Keratinocyte (primary cell): ENCODE data around the gene SPRR1B. TPM values are rescaled to one million over a fixed set of nuclear protein-coding genes. Genes with fewer than 3 reads are reported as not detected.
A peak's percentile ranks its signal among the peaks of the same experiment; 100 is the strongest.

Experiments
- DNase-seq: peaks from one replicate; pipeline ENCODE4 v3.0.0-alpha.2; 2011; ENCODE audit warnings: low read depth, missing footprints, low spot score
- FAIRE-seq: peaks from 2 replicates; lab custom pipeline; 2011; peaks lifted over from hg19 to GRCh38; lab: Jason Lieb, UNC
- H2AFZ ChIP-seq: 2 replicates; pipeline ENCODE4 v1.6.0; 2012; ENCODE audit warnings: low read length, control low read depth, inconsistent platforms; ENCODE audit not compliant: control insufficient read depth
- H3K27ac ChIP-seq: 2 replicates; pipeline ENCODE4 v1.5.1; 2011; ENCODE audit warnings: low read length; ENCODE audit not compliant: control insufficient read depth, insufficient read depth
- H3K27me3 ChIP-seq: 3 replicates; pipeline ENCODE4 v1.6.0; 2011; ENCODE audit warnings: low read length; ENCODE audit not compliant: control insufficient read depth, insufficient read depth; ENCODE audit errors: extremely low read depth
- H3K36me3 ChIP-seq, 2 experiments: 2 replicates in 1 of 2; 3 replicates in 1 of 2; pipeline ENCODE4 v1.5.1; 2011; ENCODE audit warnings: low read length in 2 of 2, mild to moderate bottlenecking in 1 of 2; ENCODE audit not compliant: control insufficient read depth in 2 of 2, insufficient read depth in 2 of 2; ENCODE audit errors: extremely low read depth in 1 of 2
- H3K4me1 ChIP-seq: 3 replicates; pipeline ENCODE4 v1.5.1; 2011; ENCODE audit warnings: low read length; ENCODE audit not compliant: control insufficient read depth, insufficient read depth; ENCODE audit errors: extremely low read depth
- H3K4me2 ChIP-seq: 3 replicates; pipeline ENCODE4 v1.6.0; 2011; ENCODE audit warnings: low read depth, low read length; ENCODE audit not compliant: control insufficient read depth, insufficient read depth; ENCODE audit errors: extremely low read depth
- H3K4me3 ChIP-seq, 3 experiments: fragments of 200-600 bp in 1 of 3; sonication (generic) in 1 of 3; 2 replicates in 2 of 3; 3 replicates in 1 of 3; pipeline ENCODE4 v1.5.1; 2011 to 2016; ENCODE audit warnings: low read length in 3 of 3, mild to moderate bottlenecking in 3 of 3, control low read depth in 2 of 3, inconsistent platforms in 1 of 3, low read depth in 1 of 3, mixed read lengths in 1 of 3, mixed run types in 1 of 3, moderate library complexity in 1 of 3; ENCODE audit not compliant: control insufficient read depth in 2 of 3, insufficient read depth in 2 of 3; ENCODE audit errors: extremely low read depth in 1 of 3
- H3K79me2 ChIP-seq: 2 replicates; pipeline ENCODE4 v1.6.0; 2012; ENCODE audit warnings: low read length; ENCODE audit not compliant: control insufficient read depth, insufficient read depth
- H3K9ac ChIP-seq: 3 replicates; pipeline ENCODE4 v1.6.0; 2011; ENCODE audit warnings: low read length; ENCODE audit not compliant: control insufficient read depth, insufficient read depth; ENCODE audit errors: extremely low read depth
- H3K9me1 ChIP-seq: 3 replicates; pipeline ENCODE4 v1.6.0; 2011; ENCODE audit warnings: low read length; ENCODE audit not compliant: control insufficient read depth, insufficient read depth; ENCODE audit errors: extremely low read depth
- H3K9me3 ChIP-seq: 2 replicates; pipeline ENCODE4 v1.5.1; 2012; ENCODE audit warnings: low read depth, low read length; ENCODE audit not compliant: control insufficient read depth
- H4K20me1 ChIP-seq: 3 replicates; pipeline ENCODE4 v1.6.0; 2011; ENCODE audit warnings: low read length; ENCODE audit not compliant: control insufficient read depth, insufficient read depth; ENCODE audit errors: extremely low read depth
- EZH2 ChIP-seq: IDR thresholded peaks from one replicate; pipeline ENCODE4 v1.6.1; 2012; ENCODE audit warnings: inconsistent platforms, mild to moderate bottlenecking, low read length, moderate library complexity
- dilution Hi-C: fragments of 300-500 bp; cut with MboI; formaldehyde crosslinking; loops from one replicate; pipeline ENCODE4 v1.7.0; 2020; ENCODE audit warnings: low sequenced_read_pairs; ENCODE audit not compliant: extremely low pct_ligation_motif_present
- polyA minus RNA-seq, 3 experiments: library from RNA; depleted of rRNA, polyadenylated mRNA; stranded (reverse); fragments of >200 nt; gene quantifications; 1 replicate in 1 of 3; 2 replicates in 1 of 3; 3 replicates in 1 of 3; pipeline ENCODE4 v1.2.3, GENCODE V29; 2011
- polyA plus RNA-seq, 5 experiments: library from polyadenylated mRNA; depleted of rRNA in 3 of 5; stranded (reverse) in 3 of 5; stranded (forward) in 1 of 5; unstranded in 1 of 5; fragments of >200 nt; gene quantifications; 1 replicate in 1 of 5; 2 replicates in 3 of 5; 3 replicates in 1 of 5; pipeline versions ENCODE4 v1.2.1 to v1.2.3, GENCODE V29; 2011 to 2012; ENCODE audit warnings: missing spikeins in 2 of 5, low read depth in 1 of 5, low replicate concordance in 1 of 5
- TF ChIP-seq, protein P1 (sequence below), 3 experiments: IDR thresholded peaks in 1 of 3; conservative IDR thresholded peaks in 1 of 3; optimal IDR thresholded peaks in 1 of 3; 2 replicates in 2 of 3; 3 replicates in 1 of 3; pipeline versions ENCODE3 to v1.5.1; 2011; ENCODE audit warnings: low read length in 3 of 3, mild to moderate bottlenecking in 3 of 3, moderate library complexity in 2 of 3, control low read depth in 1 of 3, inconsistent platforms in 1 of 3; ENCODE audit not compliant: insufficient read depth in 2 of 3; ENCODE audit errors: extremely low read depth in 1 of 3

SPRR1B gene, protein sequence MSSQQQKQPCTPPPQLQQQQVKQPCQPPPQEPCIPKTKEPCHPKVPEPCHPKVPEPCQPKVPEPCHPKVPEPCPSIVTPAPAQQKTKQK
- polyA plus RNA-seq, result 253 to 503 TPM (median 436 TPM) in 3 replicates
- 1,039 TPM for polyA plus RNA-seq (2011; ENCODE audit: low read depth)
- polyA plus RNA-seq (2011; cell fraction: cytosol; rRNA removed), result 910 and 1,063 TPM in 2 replicates
- 420 and 493 TPM in 2 replicates for polyA plus RNA-seq (2011; cell fraction: nucleus; rRNA removed)
- polyA plus RNA-seq (2012; ENCODE audit: low replicate concordance), result 765 and 6,417 TPM in 2 replicates
- 102 to 239 TPM (median 208 TPM) in 3 replicates for polyA minus RNA-seq
- polyA minus RNA-seq (2011; cell fraction: cytosol; rRNA and poly(A)+ RNA removed), result 151 TPM
- polyA minus RNA-seq (2011; cell fraction: nucleus; rRNA and poly(A)+ RNA removed), result 69.7 and 77.7 TPM in 2 replicates

DNA sequence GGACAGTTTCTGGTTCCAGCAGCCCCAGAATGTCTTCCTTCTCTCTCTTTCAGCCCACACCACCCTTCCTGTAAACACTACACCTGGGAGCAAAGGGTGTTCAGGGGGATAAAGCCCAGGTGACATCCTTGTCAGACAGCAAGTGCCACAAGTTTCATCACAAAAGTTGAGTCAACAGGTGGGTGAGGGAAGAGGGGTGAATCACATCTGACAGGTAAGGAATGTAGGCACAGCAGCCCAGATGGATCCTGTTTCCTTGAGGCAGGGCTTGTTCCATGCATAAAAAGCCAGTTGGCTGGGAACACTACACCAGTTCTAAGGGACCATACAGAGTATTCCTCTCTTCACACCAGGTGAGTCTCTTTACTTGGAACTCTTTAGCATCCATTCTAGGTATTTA lies at the start of gene SPRR1B:
Gene SPRR1B (plus strand): TSS at position 309 of the 400 bp plus-strand sequence. CDS start 1,143 bp downstream, outside the sequence.
- peak within 1 kb of the TSS; percentile 77 for H3K4me2 ChIP-seq
- no peaks in the 10 kb centered on the region for H3K79me2 ChIP-seq
- H3K27ac ChIP-seq, result peak within 1 kb of the TSS; percentile 19
- H3K9me3 ChIP-seq, result no peaks in the 10 kb centered on the region
- no peaks in the 10 kb centered on the region for H3K9me1 ChIP-seq
- no peaks in the 10 kb centered on the region for H4K20me1 ChIP-seq
- H3K27me3 ChIP-seq, result no peaks in the 10 kb centered on the region
- dilution Hi-C loops, result no loop called here
- DNase-seq (peak; percentile 70), FAIRE-seq (peak; percentile 97)
- peaks cover 49% of the 10 kb centered on the region for H3K4me1 ChIP-seq
- TF ChIP-seq, protein P1, sequence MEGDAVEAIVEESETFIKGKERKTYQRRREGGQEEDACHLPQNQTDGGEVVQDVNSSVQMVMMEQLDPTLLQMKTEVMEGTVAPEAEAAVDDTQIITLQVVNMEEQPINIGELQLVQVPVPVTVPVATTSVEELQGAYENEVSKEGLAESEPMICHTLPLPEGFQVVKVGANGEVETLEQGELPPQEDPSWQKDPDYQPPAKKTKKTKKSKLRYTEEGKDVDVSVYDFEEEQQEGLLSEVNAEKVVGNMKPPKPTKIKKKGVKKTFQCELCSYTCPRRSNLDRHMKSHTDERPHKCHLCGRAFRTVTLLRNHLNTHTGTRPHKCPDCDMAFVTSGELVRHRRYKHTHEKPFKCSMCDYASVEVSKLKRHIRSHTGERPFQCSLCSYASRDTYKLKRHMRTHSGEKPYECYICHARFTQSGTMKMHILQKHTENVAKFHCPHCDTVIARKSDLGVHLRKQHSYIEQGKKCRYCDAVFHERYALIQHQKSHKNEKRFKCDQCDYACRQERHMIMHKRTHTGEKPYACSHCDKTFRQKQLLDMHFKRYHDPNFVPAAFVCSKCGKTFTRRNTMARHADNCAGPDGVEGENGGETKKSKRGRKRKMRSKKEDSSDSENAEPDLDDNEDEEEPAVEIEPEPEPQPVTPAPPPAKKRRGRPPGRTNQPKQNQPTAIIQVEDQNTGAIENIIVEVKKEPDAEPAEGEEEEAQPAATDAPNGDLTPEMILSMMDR (optimal IDR thresholded peaks at IDR 0.05 in 1 of 3, IDR thresholded peaks at IDR 0.05 in 1 of 3, conservative IDR thresholded peaks at IDR 0.05 in 1 of 3; ENCODE audit: extremely low read depth in 1 of 3, insufficient read depth in 2 of 3, low read length in 3 of 3), result no peak
- no peak for TF ChIP-seq EZH2
- H2AFZ ChIP-seq, result no peak within 1 kb of the TSS
- H3K4me3 ChIP-seq, result peak within 1 kb of the TSS; percentile 19 to 41 (median 22)
- peak within 1 kb of the TSS; percentile 3 for H3K9ac ChIP-seq
- H3K36me3 ChIP-seq, result no peaks in the 10 kb centered on the region

DNA sequence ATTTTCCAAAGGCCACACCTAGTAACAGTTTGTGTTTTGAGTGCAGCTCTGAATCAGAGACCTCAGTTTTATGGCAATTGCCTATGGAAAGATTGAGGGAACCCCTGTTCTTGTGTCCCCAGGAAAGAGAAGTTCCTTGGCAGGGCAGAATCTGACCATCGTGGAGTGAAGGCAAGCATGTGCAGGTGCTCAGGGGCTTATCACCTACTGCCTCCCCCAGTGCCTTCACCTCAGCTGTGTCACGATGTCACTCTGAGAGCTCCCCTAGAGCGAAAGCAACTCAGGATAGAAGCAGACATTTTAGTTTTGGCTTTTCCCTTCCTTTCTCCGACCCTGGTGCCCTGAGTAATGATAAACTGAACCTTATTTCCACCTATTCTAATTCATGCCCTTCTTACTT lies 48.9 kb upstream of the SPRR1B start:
- no peaks in the 10 kb centered on the region for H3K79me2 ChIP-seq
- H3K9ac ChIP-seq, result no peak overlapping the region
- no peak overlapping the region for H2AFZ ChIP-seq
- no peak for FAIRE-seq
- DNase-seq, result no peak
- no peaks in the 10 kb centered on the region for H3K27me3 ChIP-seq
- H3K4me2 ChIP-seq, result no peak overlapping the region
- no peaks in the 10 kb centered on the region for H3K9me3 ChIP-seq
- H3K9me1 ChIP-seq, result no peaks in the 10 kb centered on the region
- TF ChIP-seq, protein P1 (optimal IDR thresholded peaks at IDR 0.05 in 1 of 3, IDR thresholded peaks at IDR 0.05 in 1 of 3, conservative IDR thresholded peaks at IDR 0.05 in 1 of 3; ENCODE audit: extremely low read depth in 1 of 3, insufficient read depth in 2 of 3, low read length in 3 of 3), result no peak
- no peak for TF ChIP-seq EZH2
- H3K4me1 ChIP-seq, result peaks cover 4% of the 10 kb centered on the region
- H3K27ac ChIP-seq, result no peak overlapping the region
- H3K36me3 ChIP-seq, result no peaks in the 10 kb centered on the region
- dilution Hi-C loops, result no loop called here
- no peak overlapping the region for H3K4me3 ChIP-seq
- no peaks in the 10 kb centered on the region for H4K20me1 ChIP-seq
